OCI-LY3 (cell line): Measurements from ENCODE around the gene UROC1.

Source experiments
- H2AFZ ChIP-seq: fragments of 200-600, 300-600 bp; shearing (Covaris generic); 2 replicates; pipeline ENCODE4 v1.6.0; 2014; ENCODE audit warnings: antibody characterized with exemption, low read depth, low read length
- H3K27ac ChIP-seq: fragments of 200-600, 300-600 bp; sonication (generic); 2 replicates; pipeline ENCODE4 v1.5.1; 2014; ENCODE audit warnings: mild to moderate bottlenecking, low read length, moderate library complexity, mixed read lengths
- H3K27me3 ChIP-seq: fragments of 200-600, 300-600 bp; sonication (generic); 2 replicates; pipeline ENCODE4 v1.6.1; 2014; ENCODE audit warnings: low read depth, low read length, mixed read lengths
- H3K36me3 ChIP-seq: fragments of 200-600, 300-600 bp; sonication (generic); replicated peaks from 2 replicates; pipeline ENCODE3; 2014; ENCODE audit warnings: low read depth, low read length, mixed read lengths
- H3K4me1 ChIP-seq: fragments of 300-600, 200-600 bp; sonication (generic); 2 replicates; pipeline ENCODE4 v1.6.1; 2014; ENCODE audit warnings: low read length, mixed read lengths
- H3K4me2 ChIP-seq: fragments of 200-600, 300-600 bp; sonication (generic); 2 replicates; pipeline ENCODE4 v1.6.1; 2014; ENCODE audit warnings: low read length, mixed read lengths
- H3K4me3 ChIP-seq: fragments of 300-600, 200-600 bp; sonication (generic); 2 replicates; pipeline ENCODE4 v1.5.1; 2014; ENCODE audit warnings: antibody characterized with exemption, mild to moderate bottlenecking, low read length, moderate library complexity
- H3K79me2 ChIP-seq: fragments of 300-600, 200-600 bp; shearing (Covaris generic); 2 replicates; pipeline ENCODE4 v1.6.1; 2014; ENCODE audit warnings: mild to moderate bottlenecking, low read length, mixed read lengths
- H3K9ac ChIP-seq: fragments of 300-600, 200-600 bp; shearing (Covaris generic); 2 replicates; pipeline ENCODE4 v1.6.0; 2014; ENCODE audit warnings: mild to moderate bottlenecking, low read length, moderate library complexity
- H3K9me3 ChIP-seq: fragments of 200-600, 300-600 bp; shearing (Covaris generic); 2 replicates; pipeline ENCODE4 v1.6.1; 2014; ENCODE audit warnings: low read length, mixed read lengths; ENCODE audit not compliant: insufficient read depth
- H4K20me1 ChIP-seq: fragments of 200-600, 300-600 bp; sonication (generic); 2 replicates; pipeline ENCODE4 v1.6.1; 2016; ENCODE audit warnings: low read length, mixed read lengths; ENCODE audit not compliant: insufficient read depth
- EZH2phosphoT487 ChIP-seq: fragments of 200-600 bp; shearing (Covaris generic); IDR thresholded peaks from 2 replicates; pipeline ENCODE4 v1.6.1; 2018; ENCODE audit warnings: antibody characterized with exemption, mixed run types, low read depth
- TF ChIP-seq, protein P1 (sequence below): fragments of 200-600, 300-600 bp; sonication (generic); IDR thresholded peaks from 2 replicates; pipeline ENCODE4 v1.5.1; 2014; ENCODE audit warnings: antibody characterized with exemption, low read length, low read depth

The UROC1 gene

GRCh38 chr3:126434264-126434590 lies 83.3 kb downstream of the UROC1 start:
- Histone ChIP-seq H3K4me1 (peaks cover 21% of the 10 kb centered on the region), H3K4me2 (no peak overlapping the region), H3K36me3 (peaks cover 9% of the 10 kb centered on the region), H3K27ac (no peak overlapping the region), H3K4me3 (no peak overlapping the region), H4K20me1 (no peaks in the 10 kb centered on the region), H2AFZ (no peak overlapping the region), H3K9me3 (no peaks in the 10 kb centered on the region), H3K79me2 (no peaks in the 10 kb centered on the region), H3K27me3 (no peaks in the 10 kb centered on the region), H3K9ac (no peak overlapping the region)
- no peak for TF ChIP-seq EZH2phosphoT487
- TF ChIP-seq, protein P1, sequence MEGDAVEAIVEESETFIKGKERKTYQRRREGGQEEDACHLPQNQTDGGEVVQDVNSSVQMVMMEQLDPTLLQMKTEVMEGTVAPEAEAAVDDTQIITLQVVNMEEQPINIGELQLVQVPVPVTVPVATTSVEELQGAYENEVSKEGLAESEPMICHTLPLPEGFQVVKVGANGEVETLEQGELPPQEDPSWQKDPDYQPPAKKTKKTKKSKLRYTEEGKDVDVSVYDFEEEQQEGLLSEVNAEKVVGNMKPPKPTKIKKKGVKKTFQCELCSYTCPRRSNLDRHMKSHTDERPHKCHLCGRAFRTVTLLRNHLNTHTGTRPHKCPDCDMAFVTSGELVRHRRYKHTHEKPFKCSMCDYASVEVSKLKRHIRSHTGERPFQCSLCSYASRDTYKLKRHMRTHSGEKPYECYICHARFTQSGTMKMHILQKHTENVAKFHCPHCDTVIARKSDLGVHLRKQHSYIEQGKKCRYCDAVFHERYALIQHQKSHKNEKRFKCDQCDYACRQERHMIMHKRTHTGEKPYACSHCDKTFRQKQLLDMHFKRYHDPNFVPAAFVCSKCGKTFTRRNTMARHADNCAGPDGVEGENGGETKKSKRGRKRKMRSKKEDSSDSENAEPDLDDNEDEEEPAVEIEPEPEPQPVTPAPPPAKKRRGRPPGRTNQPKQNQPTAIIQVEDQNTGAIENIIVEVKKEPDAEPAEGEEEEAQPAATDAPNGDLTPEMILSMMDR = no peak

- no peak overlapping the region for H3K4me3 ChIP-seq
- no peaks in the 10 kb centered on the region for H4K20me1 ChIP-seq
- no peak for TF ChIP-seq EZH2phosphoT487
- H3K27me3 ChIP-seq = no peaks in the 10 kb centered on the region
- H3K4me1 ChIP-seq = peaks cover 21% of the 10 kb centered on the region
- H3K79me2 ChIP-seq = no peaks in the 10 kb centered on the region
- no peaks in the 10 kb centered on the region for H3K9me3 ChIP-seq
- no peak overlapping the region for H3K4me2 ChIP-seq
- H3K9ac ChIP-seq = no peak overlapping the region
- H2AFZ ChIP-seq = no peak overlapping the region
- H3K36me3 ChIP-seq = peaks cover 9% of the 10 kb centered on the region
- no peak overlapping the region for H3K27ac ChIP-seq
Measured at GRCh38 chr3:126433496-126434263, 83.9 kb downstream of the UROC1 start.

GRCh38 chr3:126433105-126433430 lies 84.5 kb downstream of the UROC1 start:
- Histone ChIP-seq H2AFZ (no peak overlapping the region), H3K36me3 (peaks cover 9% of the 10 kb centered on the region), H3K27me3 (no peaks in the 10 kb centered on the region), H3K9ac (no peak overlapping the region), H3K27ac (no peak overlapping the region), H3K4me3 (no peak overlapping the region), H3K4me2 (no peak overlapping the region), H3K9me3 (0 out of 2 replicates have a peak, but pooled peaks cover 2% of the 10 kb centered on the region), H4K20me1 (no peaks in the 10 kb centered on the region), H3K4me1 (peaks cover 21% of the 10 kb centered on the region), H3K79me2 (no peaks in the 10 kb centered on the region)
- no peak for TF ChIP-seq EZH2phosphoT487
- TF ChIP-seq, protein P1 = no peak

GRCh38 chr3:126432361-126433104 lies 85.0 kb downstream of the UROC1 start:
- H3K79me2 ChIP-seq = no peaks in the 10 kb centered on the region
- H3K36me3 ChIP-seq = peaks cover 10% of the 10 kb centered on the region
- no peaks in the 10 kb centered on the region for H3K27me3 ChIP-seq
- peaks cover 21% of the 10 kb centered on the region for H3K4me1 ChIP-seq
- H2AFZ ChIP-seq = no peak overlapping the region
- no peak for TF ChIP-seq EZH2phosphoT487
- TF ChIP-seq, protein P1 = no peak
- no peak overlapping the region for H3K4me2 ChIP-seq
- no peak overlapping the region for H3K27ac ChIP-seq
- H3K9me3 ChIP-seq = 0 out of 2 replicates have a peak, but pooled peaks cover 4% of the 10 kb centered on the region
- H3K4me3 ChIP-seq = no peak overlapping the region
- H3K9ac ChIP-seq = no peak overlapping the region
- H4K20me1 ChIP-seq = no peaks in the 10 kb centered on the region
